Panc1 (cell line): ENCODE data around the gene LSM14A.
"Not testable (repeated sequence)": the region's sequence is repeated elsewhere in the genome, so short reads cannot be mapped to it uniquely, and the experiment has no call there.

ENCODE experiments used
- CTCF ChIP-seq: fragments of 450-650 bp; IDR thresholded peaks from 2 replicates; pipeline ENCODE4 v1.5.1; 2017; ENCODE audit warnings: mild to moderate bottlenecking
- POLR2AphosphoS5 ChIP-seq: IDR thresholded peaks from 2 replicates; pipeline ENCODE4 v1.6.1; 2012; ENCODE audit warnings: mild to moderate bottlenecking, low read depth, low read length, moderate library complexity
- SIN3A ChIP-seq: IDR thresholded peaks from 2 replicates; pipeline ENCODE4 v1.6.1; 2012; ENCODE audit warnings: low read depth, mild to moderate bottlenecking, low read length, moderate library complexity, borderline replicate concordance; ENCODE audit not compliant: insufficient read depth

- TF ChIP-seq CTCF, POLR2AphosphoS5, SIN3A: not testable (repeated sequence)
Measured at GRCh38 chr19:34253167-34253566, 80.9 kb downstream of the LSM14A start.
